Inflammatory macrophage treated with lipopolysaccharide for 4 hours (primary cell): ENCODE measurements around the gene LVRN.
"Not testable (repeated sequence)": the region's sequence is repeated elsewhere in the genome, so short reads cannot be mapped to it uniquely, and the experiment has no call there.

Source experiments
- DNase-seq: peaks from one replicate; pipeline ENCODE4 v3.0.0-alpha.2; 2020

The LVRN gene, protein sequence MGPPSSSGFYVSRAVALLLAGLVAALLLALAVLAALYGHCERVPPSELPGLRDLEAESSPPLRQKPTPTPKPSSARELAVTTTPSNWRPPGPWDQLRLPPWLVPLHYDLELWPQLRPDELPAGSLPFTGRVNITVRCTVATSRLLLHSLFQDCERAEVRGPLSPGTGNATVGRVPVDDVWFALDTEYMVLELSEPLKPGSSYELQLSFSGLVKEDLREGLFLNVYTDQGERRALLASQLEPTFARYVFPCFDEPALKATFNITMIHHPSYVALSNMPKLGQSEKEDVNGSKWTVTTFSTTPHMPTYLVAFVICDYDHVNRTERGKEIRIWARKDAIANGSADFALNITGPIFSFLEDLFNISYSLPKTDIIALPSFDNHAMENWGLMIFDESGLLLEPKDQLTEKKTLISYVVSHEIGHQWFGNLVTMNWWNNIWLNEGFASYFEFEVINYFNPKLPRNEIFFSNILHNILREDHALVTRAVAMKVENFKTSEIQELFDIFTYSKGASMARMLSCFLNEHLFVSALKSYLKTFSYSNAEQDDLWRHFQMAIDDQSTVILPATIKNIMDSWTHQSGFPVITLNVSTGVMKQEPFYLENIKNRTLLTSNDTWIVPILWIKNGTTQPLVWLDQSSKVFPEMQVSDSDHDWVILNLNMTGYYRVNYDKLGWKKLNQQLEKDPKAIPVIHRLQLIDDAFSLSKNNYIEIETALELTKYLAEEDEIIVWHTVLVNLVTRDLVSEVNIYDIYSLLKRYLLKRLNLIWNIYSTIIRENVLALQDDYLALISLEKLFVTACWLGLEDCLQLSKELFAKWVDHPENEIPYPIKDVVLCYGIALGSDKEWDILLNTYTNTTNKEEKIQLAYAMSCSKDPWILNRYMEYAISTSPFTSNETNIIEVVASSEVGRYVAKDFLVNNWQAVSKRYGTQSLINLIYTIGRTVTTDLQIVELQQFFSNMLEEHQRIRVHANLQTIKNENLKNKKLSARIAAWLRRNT

GRCh38 chr5:115962239-115962564 lies at the start of gene LVRN:
LVRN (plus strand) TSS chr5:115962475; CDS start chr5:115962618, 143 bp downstream.
- DNase-seq, result no peak

GRCh38 chr5:115913623-115914400 lies 48.5 kb upstream of the LVRN start:
- DNase-seq, result not testable (repeated sequence)

DNA sequence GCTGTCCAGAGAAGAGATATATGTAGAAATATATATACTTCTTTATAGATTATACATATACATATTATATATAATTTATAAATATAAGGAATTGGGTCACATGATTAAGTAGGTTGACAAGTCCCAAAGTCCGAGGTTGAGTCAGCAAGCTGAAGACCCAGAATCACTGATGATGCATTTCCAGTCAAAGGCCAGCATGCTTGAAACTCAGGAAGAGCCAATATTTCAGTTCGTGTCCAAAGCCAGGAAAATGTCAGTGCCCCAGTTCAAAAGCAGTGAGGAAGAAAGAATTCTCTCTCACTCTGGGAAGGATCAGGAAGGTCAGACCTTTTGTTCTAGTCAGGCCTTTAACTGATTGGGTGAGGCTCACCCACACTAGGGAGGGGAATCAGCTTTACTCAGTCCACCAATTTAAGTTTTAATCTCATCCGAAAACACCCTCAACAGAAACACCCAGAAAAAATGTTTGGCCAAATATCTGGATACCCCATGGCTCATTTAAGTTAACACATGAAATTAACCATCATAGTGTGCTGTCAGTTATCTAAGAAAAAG lies 42.0 kb upstream of the LVRN start:
- DNase-seq, result no peak

GRCh38 chr5:115928578-115929407 lies 33.5 kb upstream of the LVRN start:
- not testable (repeated sequence) for DNase-seq

DNA sequence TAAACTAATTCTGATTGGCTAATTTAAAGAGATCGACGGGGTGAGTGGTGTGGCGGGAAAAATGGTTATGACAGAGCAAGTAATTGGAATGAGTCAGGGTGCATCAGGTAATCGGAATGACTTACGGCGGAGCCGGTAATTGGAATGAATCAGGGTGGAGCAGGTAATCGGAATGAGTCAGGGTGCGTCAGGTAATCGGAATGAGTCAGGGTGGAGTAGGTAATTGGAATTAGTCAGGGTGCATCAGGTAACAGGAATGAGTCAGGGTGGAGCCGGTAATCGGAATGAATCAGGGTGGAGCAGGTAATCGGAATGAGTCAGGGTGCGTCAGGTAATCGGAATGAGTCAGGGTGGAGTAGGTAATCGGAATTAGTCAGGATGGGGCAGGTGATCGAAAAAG lies 32.1 kb upstream of the LVRN start:
- DNase-seq, result not testable (repeated sequence)

GRCh38 chr5:115930630-115931337 lies 31.5 kb upstream of the LVRN start:
- DNase-seq, result no peak

- DNase-seq, result no peak
Observed at GRCh38 chr5:115932991-115933390, 29.3 kb upstream of the LVRN start.

- no peak for DNase-seq
Observed at GRCh38 chr5:115934388-115934974, 27.8 kb upstream of the LVRN start.

DNA sequence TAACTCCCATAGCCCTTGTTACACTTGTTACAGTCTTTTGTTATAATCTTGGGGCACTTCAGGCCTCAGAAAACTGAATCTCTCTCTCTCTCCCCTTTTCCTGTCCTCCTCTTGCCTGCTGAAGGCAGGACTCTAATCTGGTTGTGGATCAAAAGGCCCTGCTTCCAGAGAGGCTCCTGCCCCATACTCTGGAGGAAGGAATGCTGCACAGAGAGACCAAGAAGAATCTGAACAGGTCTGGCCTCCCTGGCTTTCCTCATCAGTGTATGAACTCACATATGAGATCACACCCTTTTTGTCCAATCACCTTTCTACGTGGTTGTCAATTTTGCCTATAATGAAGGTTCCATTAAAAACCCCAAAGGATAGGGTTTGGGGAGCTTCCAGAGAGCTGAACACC lies 26.2 kb upstream of the LVRN start:
- DNase-seq, result no peak

DNA sequence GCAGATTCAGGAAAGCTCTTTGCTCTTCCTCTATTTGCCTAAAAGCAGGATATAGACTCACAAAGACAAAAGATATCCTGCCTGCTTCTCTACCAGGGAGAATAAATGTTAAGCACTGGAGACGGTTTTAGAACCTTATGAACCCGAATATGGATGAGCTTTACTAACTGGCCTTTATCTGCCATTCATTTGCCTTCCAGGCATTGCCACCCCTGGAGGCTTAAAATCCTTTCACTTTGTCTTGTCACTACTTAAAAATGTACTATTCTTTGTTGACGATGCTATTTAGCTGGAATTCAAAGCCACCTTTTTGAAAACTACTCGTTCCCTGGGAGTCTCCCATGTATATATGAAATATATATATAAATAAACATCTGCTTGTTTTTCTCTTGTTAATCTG lies 23.2 kb upstream of the LVRN start:
- no peak for DNase-seq

- DNase-seq, result no peak
Observed at GRCh38 chr5:115940080-115940810, 22.0 kb upstream of the LVRN start.

DNA sequence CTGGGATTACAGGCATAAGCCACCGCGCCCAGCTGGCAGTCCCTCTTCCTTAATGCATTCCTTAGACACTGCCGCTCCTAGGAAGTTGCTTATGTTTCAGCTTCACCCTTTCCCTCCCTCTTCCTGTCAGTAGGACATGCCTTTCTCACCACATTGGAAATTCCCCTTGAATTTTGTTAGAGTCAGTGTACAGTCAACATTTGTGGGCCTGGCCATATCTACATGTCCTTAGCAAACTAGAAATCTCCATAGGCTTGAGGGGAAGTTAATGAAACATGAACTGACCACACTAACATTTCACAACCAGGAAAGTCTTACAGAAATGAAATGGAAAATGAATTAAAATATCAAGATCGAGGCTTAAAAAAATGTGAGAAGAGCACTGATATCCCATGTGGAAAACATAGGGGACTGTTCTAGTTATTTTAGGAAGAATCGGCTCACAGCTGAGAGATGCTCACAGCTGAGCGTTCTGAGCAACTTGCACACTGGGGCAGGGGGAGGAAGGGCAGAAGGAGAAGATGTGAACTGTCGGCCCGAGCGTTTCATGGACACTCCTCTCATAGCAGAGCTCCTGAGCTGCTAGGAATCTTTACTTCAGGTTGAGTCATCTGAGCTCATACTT lies 21.1 kb upstream of the LVRN start:
- DNase-seq, result peak; percentile 74

- no peak for DNase-seq
Observed at GRCh38 chr5:115944501-115944900, 17.8 kb upstream of the LVRN start.

- no peak for DNase-seq
Observed at GRCh38 chr5:115946655-115947054, 15.6 kb upstream of the LVRN start.

- no peak for DNase-seq
Observed at GRCh38 chr5:115947260-115947659, 15.0 kb upstream of the LVRN start.

DNA sequence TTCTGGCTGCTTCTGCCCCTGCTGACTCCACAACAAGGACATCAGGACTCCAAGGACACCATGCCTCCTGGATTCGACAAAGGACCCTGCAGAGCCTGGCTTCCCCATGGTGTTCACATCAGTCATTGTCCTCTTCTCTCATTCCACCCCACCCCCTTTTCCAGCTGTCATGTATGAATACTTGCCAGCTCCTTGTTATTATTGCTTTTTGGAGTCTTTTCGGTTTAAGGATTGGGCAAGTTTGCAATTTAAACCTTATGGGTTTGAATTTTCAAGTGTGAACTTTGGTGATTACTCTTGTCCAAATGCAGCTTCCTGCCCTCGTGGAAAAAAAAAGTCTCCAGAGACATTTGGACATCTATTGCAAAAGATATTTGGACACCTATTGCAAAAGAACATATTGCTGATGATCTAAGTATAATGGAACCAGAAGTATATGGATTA lies 14.2 kb upstream of the LVRN start:
- DNase-seq, result peak; percentile 57

DNA sequence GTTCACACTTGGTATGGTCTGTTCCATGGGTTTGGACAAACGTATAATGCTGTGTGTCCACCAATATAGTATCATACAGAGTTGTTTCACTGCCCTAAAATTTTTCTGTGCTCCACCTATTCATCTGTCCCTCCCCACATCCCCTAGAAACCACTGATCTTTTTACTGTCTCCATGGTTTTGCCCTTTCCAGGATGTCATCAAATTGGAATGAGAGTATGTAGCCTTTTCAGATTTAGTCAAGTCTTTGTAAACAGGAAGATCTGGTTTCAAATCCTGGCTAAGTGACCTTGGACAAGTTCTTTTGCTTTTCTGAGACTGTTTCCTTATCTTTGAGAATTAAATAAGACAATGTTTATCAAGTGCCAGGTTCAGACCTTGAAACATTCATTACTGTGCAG lies 13.2 kb upstream of the LVRN start:
- no peak for DNase-seq

GRCh38 chr5:115952588-115952987 lies 9.7 kb upstream of the LVRN start:
- no peak for DNase-seq

DNA sequence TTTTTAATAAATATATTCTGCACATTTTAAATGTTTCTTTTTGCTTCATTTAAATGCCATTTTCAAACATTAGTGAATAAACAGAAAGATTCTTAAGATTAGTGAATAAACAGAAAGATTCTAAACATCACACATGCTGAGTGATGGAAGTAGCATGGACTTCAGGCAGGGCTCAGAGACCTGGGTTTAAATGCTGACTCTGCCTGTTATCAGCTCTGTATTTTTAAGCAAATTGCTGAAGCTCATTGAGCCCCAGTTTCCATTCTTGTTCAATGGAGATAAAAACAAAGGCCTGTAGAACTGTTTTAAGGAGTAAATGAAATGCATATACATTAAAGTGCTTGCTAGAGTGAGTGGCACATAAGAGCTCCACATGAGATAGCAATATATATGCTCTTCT lies 8.1 kb upstream of the LVRN start:
- no peak for DNase-seq
